ENCODE data around the gene PTTG1IP2. TPM values are rescaled to one million over a fixed set of nuclear protein-coding genes. Genes with fewer than 3 reads are reported as not detected.

PTTG1IP2 gene
- not detected in 2 replicates for total RNA-seq (2021)
- long read RNA-seq = 0 reads

DNA sequence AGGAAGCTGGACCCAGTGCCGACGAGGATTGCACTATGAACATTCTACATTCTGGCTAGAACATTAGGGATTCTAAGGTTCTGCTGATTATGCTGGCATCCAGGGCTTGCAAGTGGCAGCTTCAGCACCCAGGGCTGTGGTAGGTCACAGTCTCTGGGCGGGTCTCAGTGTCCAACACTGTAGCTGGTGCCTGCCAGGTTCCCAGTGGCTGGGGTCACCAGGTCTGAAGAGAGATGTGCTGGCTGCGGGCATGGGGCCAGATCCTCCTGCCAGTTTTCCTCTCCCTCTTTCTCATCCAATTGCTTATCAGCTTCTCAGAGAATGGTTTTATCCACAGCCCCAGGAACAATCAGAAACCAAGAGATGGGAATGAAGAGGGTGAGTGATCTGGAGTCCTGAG is at the start of gene PTTG1IP2:
Gene PTTG1IP2 (plus strand): TSS at position 86 of the 400 bp plus-strand sequence. CDS start 148 bp downstream, at position 234.
- no peaks in the 10 kb centered on the region for H3K79me2 ChIP-seq (ENCODE audit: insufficient read depth, low read length)
- H2BK120ac ChIP-seq (ENCODE audit: low read depth, low read length, poor library complexity, severe bottlenecking) = no peak within 1 kb of the TSS
- no peak within 1 kb of the TSS for H2AFZ ChIP-seq (ENCODE audit: low read length)
- H3K27ac Mint-ChIP-seq = no peak within 1 kb of the TSS
- no peak within 1 kb of the TSS for H3K4me2 ChIP-seq (ENCODE audit: insufficient read depth, insufficient read length, low read length)
- no peak for DNase-seq
- no peak within 1 kb of the TSS for H3T11ph ChIP-seq (ENCODE audit: low read length)
- H4K20me1 ChIP-seq (ENCODE audit: control insufficient read depth, insufficient read depth, insufficient read length) = no peaks in the 10 kb centered on the region
- no peak within 1 kb of the TSS for H2BK15ac ChIP-seq (ENCODE audit: low read depth, low read length)
- H4K91ac ChIP-seq (ENCODE audit: insufficient read length, low read depth, low read length) = no peak within 1 kb of the TSS
- no peak within 1 kb of the TSS for H4K8ac ChIP-seq (replicated peaks; ENCODE audit: insufficient read length, low read depth, low read length)
- H3K56ac ChIP-seq (ENCODE audit: insufficient read length, low read depth, low read length) = no peak within 1 kb of the TSS
- no peaks in the 10 kb centered on the region for H3K27me3 Mint-ChIP-seq (ENCODE audit: low read depth)
- no peak within 1 kb of the TSS for H4K5ac ChIP-seq (ENCODE audit: insufficient read length, low read depth, low read length)
- H3K4me1 Mint-ChIP-seq = no peaks in the 10 kb centered on the region
- no peak within 1 kb of the TSS for H2BK12ac ChIP-seq (ENCODE audit: insufficient read length, low read depth, low read length)
- no peaks in the 10 kb centered on the region for H3K27me3 ChIP-seq (ENCODE audit: insufficient read depth, low read length)
- no peaks in the 10 kb centered on the region for H3K4me1 ChIP-seq (ENCODE audit: insufficient read depth, low read length)
- no peak within 1 kb of the TSS for H2BK5ac ChIP-seq (ENCODE audit: insufficient read length, low read length)
- H3K27ac ChIP-seq (ENCODE audit: insufficient read length, low read depth, low read length) = no peak within 1 kb of the TSS
- peaks cover 14% of the 10 kb centered on the region in 2 experiments for H3K9me3 Mint-ChIP-seq
- no peak within 1 kb of the TSS for H3K23ac ChIP-seq (ENCODE audit: insufficient read length, low read depth, low read length)
- H3K14ac ChIP-seq (ENCODE audit: insufficient read depth, low read length) = no peak within 1 kb of the TSS
- no peaks in the 10 kb centered on the region for H3K79me1 ChIP-seq (ENCODE audit: insufficient read depth, low read depth, low read length, poor library complexity, severe bottlenecking)
- no peak within 1 kb of the TSS for H2AK5ac ChIP-seq (ENCODE audit: insufficient read length, low read length)
- no peaks in the 10 kb centered on the region for H3K23me2 ChIP-seq (ENCODE audit: insufficient read length, low read depth, low read length, poor library complexity, severe bottlenecking)
- no peak within 1 kb of the TSS for H3K4me3 Mint-ChIP-seq
- H2BK20ac ChIP-seq (ENCODE audit: low read depth, low read length, poor library complexity, severe bottlenecking) = no peak within 1 kb of the TSS
- H3K9me3 ChIP-seq (ENCODE audit: control insufficient read depth, low read depth, low read length) = peaks cover 5% of the 10 kb centered on the region
- H3K4ac ChIP-seq (ENCODE audit: low read depth, low read length) = no peak within 1 kb of the TSS
- no peak within 1 kb of the TSS for H3K18ac ChIP-seq (ENCODE audit: insufficient read length, low read depth, low read length)
- no peak within 1 kb of the TSS for H3K9ac ChIP-seq (ENCODE audit: extremely low read depth, insufficient read length, low read length)
- no CpG with 5 or more reads among the region's 4 CpGs for WGBS (ENCODE audit: extremely low coverage, insufficient read length, low lambda C conversion rate)
- TF ChIP-seq, protein P1, sequence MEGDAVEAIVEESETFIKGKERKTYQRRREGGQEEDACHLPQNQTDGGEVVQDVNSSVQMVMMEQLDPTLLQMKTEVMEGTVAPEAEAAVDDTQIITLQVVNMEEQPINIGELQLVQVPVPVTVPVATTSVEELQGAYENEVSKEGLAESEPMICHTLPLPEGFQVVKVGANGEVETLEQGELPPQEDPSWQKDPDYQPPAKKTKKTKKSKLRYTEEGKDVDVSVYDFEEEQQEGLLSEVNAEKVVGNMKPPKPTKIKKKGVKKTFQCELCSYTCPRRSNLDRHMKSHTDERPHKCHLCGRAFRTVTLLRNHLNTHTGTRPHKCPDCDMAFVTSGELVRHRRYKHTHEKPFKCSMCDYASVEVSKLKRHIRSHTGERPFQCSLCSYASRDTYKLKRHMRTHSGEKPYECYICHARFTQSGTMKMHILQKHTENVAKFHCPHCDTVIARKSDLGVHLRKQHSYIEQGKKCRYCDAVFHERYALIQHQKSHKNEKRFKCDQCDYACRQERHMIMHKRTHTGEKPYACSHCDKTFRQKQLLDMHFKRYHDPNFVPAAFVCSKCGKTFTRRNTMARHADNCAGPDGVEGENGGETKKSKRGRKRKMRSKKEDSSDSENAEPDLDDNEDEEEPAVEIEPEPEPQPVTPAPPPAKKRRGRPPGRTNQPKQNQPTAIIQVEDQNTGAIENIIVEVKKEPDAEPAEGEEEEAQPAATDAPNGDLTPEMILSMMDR (conservative IDR thresholded peaks at IDR 0.05) = no peak
- peaks cover 9 to 15% (median 9%) of the 10 kb centered on the region in 3 experiments for H3K36me3 Mint-ChIP-seq (ENCODE audit: insufficient read depth in 1 of 3, low read depth in 3 of 3)

Measured in H9 (cell line).